ENCODE data around the gene ATPAF1.
"Not testable (repeated sequence)": the region's sequence is repeated elsewhere in the genome, so short reads cannot be mapped to it uniquely, and the experiment has no call there.

Gene ATPAF1

DNA sequence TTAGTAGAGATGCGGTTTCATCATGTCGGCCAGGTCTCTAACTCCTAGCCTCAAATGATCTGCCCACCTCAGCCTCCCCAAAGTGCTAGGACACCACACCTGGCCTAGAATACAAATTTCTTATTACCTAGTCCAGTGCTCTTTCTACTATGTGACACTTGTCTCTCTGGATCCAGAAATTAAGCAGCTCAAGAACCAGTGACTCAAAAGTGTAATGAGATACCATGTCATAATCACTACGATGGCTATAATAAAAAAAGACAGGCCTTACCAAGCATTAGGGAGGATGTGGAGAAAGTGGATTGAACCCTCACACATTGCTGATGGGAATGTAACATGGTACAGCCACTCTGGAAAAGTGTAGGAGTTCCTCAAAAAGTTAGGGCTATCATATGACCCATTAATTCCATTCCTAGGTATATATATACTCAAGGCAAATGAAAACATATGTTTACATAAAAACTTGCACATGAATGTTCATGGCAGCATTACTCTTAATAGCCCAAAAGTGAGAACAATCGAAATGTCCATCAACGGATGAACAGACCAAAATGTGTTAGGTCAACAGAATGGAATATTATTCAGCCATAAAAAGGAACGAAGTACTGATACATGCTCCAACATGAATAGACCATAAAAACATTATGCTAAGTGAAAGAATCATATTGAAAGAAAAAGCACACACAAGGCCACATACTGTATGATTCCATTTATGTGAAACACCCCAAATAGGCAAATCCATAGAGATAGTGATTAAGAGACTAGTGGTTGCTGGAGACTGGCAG, 11.8 kb upstream of the ATPAF1 start:
- no peak for DNase-seq

DNA sequence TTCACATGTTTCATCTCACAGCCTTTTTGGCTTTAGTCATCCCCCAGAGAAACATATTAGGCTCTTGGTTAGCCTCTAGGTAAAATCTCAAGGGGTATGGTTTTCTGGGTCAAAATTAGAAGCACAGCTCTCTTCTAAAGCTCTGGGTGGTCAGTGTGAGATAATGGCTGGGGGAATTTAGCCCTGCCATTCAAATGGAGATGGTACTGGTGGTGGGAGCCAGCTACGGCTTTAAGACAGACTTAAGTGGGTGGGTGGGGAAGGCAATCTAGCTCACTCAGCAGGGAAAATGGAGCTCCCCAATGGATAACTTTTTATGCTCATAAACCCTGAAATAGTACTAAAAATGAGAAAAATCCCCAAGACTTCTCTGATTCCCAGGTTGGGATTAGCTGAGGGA, 9.2 kb upstream of the ATPAF1 start:
- no peak for DNase-seq

GRCh38 chr1:46676531-46676930, 8.4 kb upstream of the ATPAF1 start:
- no peak for DNase-seq

DNA sequence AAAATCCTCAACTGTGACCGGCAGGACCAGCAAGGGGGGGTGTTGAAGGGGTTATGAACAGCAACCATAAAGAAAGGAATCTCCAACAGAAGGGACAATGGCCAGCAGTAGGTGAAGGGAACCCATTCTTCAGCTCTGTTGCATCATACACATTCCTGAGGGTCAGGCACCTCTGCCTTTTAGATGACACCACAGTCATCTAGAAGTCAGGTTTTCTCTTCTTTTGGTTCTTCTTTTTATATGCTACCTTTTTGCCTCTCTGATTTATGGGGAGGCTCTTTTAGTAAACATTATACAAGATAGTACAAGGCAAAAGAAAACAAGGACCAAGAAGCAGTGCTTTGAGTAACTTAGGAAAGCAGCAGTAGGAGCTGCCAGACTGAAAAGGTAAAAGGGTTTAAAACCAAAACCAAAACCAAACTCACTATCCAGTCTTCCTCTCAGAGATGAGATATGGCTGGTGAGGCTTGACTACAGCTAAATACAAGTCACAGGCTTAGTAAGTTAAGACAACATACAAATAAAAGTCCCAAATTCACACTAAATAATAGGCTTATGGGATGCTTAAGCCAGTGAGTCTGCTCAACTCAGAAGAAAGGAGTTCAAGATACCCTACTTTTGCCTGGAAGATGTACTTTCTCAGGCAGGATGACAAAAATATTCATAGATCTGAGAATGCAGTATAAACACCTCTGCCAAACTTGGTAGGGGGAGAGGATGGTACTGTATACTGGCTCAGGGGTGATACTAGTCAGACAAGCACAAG, 7.6 kb upstream of the ATPAF1 start:
- DNase-seq = no peak

DNA sequence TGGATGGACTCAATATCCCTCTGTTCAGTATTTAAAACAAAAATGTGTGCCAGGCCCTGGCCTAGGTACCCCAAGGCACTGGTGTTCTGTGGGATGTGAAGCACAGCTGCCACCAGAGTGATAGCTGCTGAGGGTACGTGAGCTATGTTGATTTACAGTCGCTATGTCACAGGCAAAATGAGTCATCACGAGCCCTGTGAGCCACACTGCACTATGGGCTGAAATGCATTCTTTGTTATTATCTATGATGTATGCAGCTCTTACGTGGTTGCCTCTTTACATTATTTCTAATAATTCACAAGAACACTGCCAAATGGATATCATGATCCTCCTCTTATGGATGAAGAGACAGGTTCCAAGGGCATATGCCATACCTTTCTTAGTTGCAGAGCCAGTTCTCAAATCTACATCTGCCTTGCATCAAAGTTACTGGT, 5.6 kb upstream of the ATPAF1 start:
- DNase-seq = no peak

DNA sequence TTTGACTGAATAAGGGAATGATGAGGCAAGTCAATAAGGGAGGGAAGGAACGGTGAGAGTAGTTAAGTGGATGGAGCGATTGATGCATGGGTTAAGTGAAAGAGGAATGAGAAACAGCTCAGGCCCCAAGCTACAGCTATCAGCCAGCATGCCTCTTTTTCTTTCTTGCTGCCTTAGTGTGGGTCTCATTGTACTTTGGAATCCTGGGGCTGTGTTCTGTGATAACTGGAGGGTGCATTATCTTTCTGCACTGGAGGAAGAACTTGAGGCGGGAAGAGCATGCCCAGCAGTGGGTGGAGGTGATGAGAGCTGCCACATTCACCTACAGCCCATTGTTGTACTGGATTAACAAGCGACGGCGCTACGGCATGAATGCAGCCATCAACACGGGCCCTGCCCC, 4.5 kb upstream of the ATPAF1 start:
- no peak for DNase-seq

DNA sequence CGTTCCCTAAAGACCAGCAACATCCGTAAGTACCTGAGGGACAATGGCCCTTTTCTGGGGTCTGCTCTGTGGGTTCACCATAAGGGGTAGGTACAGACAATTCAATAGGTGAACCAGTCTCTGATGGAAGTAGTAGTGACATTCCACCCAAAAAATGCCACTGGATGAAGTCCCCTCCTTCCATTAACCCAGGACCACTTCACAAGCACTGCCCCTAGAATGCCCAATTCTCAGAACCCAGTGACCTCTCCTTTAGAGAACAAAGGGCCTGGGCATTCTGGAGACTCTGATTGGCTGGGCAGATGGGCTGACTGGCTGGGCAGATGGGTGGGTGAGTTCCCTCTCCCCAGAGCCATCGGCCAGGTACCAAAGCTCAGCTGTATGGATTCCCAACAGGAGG, 3.4 kb upstream of the ATPAF1 start, which contains the start of gene TEX38:
Gene TEX38 (plus strand): TSS at position 301 of the 400 bp plus-strand sequence. CDS start 81 bp downstream, at position 382.
- no peak for DNase-seq

GRCh38 chr1:46670134-46670533, 2.0 kb upstream of the ATPAF1 start:
- DNase-seq = no peak

DNA sequence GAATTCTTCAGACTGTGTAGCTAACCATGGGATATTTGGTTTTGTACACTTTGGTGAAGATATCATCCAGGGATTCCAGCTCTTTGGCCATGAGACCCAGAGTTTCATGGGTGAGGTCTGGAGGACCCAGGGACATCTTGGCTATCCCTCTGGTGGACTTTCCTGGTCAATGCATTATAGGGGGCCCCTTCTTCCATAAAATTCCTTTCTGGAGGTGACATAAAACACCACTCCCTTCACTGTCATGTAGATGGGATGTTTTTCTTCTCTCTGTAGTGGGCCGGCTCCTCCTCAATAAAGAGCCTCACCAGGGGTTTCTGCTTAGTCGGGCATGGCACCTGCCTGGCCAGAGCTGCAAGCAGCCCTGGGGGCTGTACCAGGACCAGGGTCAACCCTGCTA, 2.2 kb downstream of the ATPAF1 start:
- no peak for DNase-seq

DNA sequence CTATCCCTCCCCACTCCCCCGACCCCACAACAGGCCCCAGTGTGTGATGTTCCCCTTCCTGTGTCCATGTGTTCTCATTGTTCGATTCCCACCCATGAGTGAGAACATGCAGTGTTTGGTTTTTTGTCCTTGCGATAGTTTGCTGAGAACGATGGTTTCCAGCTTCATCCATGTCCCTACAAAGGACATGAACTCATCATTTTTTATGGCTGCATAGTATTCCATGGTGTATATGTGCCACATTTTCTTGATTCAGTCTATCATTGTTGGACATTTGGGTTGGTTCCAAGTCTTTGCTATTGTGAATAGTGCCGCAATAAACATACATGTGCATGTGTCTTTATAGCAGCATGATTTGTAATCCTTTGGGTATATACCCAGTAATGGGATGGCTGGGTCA, 5.2 kb downstream of the ATPAF1 start:
- DNase-seq = not testable (repeated sequence)

DNA sequence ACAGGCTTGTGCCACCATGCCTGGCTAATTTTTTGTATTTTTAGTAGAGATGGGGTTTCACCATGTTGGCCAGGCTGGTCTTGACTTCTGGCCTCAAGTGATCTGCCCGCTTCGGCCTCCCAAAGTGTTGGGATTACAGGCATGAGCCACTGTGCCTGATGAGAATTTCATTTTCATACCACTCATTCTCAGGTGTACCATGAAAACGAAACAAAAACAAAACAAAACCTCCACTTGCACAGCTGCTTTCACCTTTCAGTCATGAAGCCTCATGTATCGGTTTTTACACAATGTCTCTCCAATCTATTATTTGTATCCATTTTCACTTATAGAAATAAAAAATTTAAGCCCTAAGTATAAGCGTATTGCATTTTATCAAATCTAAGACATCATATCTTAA, 8.0 kb downstream of the ATPAF1 start:
- DNase-seq = not testable (repeated sequence)

- no peak for DNase-seq
Observed at GRCh38 chr1:46659307-46659870, 8.8 kb downstream of the ATPAF1 start.

GRCh38 chr1:46657775-46658174, 10.4 kb downstream of the ATPAF1 start:
- DNase-seq = no peak

- DNase-seq = no peak
Observed at GRCh38 chr1:46656643-46657042, 11.5 kb downstream of the ATPAF1 start.

DNA sequence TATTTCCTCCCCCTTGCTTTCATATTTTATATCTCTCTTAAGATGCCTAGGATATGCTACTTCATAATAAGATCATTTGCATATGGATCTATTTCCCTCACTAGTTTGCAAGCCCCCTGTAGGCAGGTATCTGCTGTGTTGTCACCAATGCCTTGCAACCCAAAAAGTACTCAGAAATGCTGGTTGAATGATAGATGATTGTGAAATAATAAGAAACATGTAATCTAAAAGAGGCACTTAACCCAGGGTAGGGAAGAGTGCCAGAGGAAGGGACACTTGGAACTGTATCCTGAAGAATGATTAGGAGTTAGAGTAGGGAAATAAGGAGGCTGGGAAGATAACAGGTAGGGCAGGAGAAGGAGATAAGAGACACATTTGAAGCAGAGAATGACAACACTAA, 12.3 kb downstream of the ATPAF1 start:
- DNase-seq = no peak

GRCh38 chr1:46654698-46655097, 13.5 kb downstream of the ATPAF1 start:
- DNase-seq = not testable (repeated sequence)

- no peak for DNase-seq
Observed at GRCh38 chr1:46654012-46654411, 14.2 kb downstream of the ATPAF1 start.

GRCh38 chr1:46653405-46653958, 14.7 kb downstream of the ATPAF1 start:
- no peak for DNase-seq

GRCh38 chr1:46652321-46653100, 15.7 kb downstream of the ATPAF1 start:
- no peak for DNase-seq

GRCh38 chr1:46651152-46651551, 17.0 kb downstream of the ATPAF1 start:
- DNase-seq = not testable (repeated sequence)

DNA sequence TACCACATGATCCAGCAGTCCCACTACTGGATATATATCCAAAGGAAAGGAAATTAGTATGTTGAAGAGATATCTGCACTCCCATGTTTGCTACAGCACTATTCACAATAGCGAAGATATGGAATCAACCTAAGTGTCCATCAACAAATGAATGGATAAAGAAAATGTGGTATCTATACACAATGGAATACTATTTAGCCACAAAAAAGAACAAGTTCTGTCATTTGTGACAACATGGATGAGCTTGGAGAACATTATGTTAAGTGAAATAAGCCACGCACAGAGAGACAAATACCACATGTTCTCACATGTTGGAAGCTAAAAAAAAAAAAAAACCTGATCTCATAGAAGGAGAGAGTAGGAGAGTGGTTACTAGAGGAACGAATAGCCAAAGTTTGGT, 17.7 kb downstream of the ATPAF1 start:
- no peak for DNase-seq

- DNase-seq = no peak
Observed at GRCh38 chr1:46649764-46650163, 18.4 kb downstream of the ATPAF1 start.

GRCh38 chr1:46647611-46648010, 20.6 kb downstream of the ATPAF1 start:
- DNase-seq = no peak
